Stimulated activated CD8-positive, alpha-beta memory T cell treated with anti-CD3 and anti-CD28 coated beads, Interleukin-7, amount 100 ng/mL, for 1 hour (primary cell): ENCODE data around the gene FASN.
A peak's percentile ranks its signal among the peaks of the same experiment; 100 is the strongest.

Experiments used
- DNase-seq, 2 donors: peaks; one replicate each; pipeline ENCODE4 v3.0.0-alpha.2; 2020; ENCODE audit warnings: low read depth in 2 of 2

FASN gene

DNA sequence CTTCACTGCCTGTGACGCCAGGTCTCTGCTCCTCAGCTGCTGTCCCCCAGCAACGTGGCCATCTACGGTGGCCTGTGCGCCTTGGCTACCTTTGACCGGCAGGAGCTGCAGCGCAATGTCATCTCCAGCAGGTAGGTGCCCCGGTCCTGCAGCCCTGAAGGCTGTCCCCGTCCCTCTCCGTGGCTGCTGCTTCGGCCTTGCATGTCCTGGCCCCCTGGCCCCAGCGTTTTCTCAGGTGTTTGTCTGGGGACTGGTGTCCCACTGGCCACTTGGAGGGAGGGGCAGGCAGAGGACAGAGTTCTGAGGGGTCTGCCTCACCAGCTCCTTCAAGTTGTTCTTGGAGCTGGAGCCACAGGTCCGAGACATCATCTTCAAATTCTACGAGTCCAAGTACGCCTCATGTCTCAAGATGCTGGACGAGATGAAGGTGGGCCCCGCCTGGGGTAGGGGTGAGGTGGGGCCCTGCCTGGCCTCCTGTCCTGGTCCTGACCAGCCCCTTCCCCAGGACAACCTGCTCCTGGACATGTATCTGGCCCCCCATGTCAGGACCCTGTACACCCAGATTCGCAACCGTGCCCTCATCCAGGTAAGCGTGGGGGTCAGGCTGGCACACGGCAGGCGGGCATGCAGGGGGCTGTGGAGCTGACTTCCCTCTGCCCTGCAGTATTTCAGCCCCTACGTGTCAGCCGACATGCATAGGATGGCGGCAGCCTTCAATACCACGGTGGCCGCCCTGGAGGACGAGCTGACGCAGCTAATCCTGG lies 41.9 kb downstream of the FASN start:
- no peak for DNase-seq

DNA sequence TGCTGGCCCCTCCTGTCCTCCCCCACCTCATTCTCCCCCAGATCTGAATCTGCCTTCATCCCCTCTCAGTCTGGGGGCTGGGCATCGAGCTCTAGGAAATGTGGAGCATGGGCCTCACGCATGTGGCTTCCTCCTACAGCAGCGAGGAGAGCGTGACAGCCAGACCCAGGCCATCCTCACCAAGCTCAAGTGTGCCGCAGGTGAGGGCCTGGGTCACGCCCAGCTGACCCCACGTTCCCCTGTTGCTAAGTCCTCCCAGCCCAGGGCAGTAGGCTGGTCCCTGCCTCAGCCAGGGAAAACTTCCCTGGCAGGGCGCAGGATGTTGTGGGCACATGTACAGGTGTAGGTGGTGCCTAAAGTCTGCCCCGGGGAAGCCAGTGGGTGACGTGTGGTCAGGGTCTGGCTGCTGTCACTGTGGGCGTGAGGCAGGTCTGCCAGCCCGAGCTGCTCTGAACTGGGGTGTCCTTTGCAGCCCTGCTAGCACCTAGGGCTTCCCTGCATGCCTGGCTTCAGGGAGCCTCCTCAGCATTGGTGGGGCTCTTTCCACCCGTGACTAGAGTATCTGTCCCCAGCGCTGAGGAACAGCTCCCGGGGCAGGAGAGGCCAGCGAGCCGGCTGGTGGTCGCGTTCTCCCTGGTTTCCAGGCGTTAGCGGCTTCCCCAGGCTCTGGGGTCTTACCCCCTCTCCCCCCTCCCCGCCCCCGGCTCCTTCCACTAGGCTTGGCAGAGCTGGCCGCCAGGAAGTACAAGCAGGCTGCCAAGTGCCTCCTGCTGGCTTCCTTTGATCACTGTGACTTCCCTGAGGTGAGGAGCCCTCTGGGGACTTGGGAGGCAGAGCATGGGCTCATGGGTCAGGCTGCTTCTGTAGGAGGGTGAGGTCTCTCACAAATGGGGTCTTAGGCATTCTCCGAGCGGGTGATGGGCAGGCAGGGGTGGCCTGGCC lies 42.7 kb downstream of the FASN start:
- DNase-seq, result no peak

DNA sequence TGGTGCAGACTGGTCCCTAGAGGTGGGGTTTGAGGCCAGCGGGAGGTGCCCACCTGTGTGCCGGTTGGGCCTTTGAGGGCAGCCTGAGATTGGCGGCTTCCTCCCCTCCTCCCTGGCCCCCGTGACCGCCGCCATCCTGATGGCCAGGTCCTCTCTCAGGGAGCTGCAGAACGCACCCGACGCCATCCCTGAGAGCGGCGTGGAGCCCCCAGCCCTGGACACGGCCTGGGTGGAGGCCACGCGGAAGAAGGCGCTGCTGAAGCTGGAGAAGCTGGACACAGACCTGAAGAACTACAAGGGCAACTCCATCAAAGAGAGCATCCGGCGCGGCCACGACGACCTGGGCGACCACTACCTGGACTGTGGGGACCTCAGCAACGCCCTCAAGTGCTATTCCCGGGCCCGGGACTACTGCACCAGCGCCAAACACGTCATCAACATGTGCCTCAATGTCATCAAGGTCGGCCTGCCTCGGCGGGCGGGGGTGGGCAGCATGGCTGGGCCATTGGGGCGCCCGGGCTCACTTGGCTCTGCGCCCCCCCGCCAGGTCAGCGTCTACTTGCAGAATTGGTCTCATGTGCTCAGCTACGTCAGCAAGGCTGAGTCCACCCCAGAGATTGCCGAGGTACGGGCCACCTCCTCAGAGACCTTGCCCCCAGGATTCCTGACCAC lies 43.5 kb downstream of the FASN start:
- DNase-seq, result no peak

DNA sequence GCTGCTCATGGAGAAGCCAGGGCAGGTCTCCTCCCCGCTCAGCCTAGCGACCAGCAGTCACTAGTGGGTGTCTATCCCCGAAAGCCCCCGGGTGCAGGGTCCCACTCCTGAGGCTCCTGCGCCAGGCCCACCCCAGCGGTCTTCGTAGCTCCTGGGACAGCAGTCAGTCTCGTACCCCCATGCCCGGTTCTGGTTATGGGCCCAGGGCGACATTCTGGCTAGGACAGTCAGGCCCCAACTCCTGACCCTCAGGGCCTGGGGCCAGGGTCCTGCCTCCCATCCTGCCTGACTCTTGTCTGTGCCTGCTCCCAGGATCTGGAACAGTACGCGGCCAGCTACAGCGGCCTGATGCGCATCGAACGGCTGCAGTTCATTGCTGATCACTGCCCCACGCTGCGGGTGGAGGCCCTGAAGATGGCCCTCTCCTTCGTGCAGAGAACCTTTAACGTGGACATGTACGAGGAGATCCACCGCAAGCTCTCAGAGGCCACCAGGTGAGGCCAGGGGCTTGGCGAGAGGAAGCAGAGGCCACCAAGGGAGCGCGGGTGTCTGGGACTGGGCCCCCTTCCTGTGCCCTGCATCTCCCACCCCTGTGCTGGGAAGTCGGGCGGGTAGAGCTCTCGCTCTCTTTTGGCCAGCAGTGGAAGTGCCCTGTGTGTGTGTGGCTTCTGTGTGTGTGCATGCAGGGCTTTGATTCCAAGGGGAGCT lies 44.3 kb downstream of the FASN start:
- DNase-seq, result no peak

DNA sequence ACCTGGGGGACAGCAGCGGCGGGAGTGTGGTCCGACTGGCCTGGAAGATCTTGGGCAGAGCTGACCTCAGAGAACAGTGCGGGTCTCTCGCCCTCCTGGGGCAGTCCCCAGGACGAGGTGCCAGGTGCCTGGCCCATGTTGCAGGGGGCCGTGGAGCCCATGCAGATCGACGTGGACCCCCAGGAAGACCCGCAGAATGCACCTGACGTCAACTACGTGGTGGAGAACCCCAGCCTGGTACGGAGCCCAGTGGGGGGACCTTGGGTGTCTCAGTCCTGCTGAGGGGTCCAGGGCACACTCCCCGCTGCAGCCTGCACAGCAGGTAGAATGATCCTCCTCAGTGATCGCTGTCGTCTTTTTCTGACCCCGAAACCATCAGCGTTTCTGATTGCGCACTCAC lies 44.9 kb downstream of the FASN start:
- DNase-seq, result no peak

DNA sequence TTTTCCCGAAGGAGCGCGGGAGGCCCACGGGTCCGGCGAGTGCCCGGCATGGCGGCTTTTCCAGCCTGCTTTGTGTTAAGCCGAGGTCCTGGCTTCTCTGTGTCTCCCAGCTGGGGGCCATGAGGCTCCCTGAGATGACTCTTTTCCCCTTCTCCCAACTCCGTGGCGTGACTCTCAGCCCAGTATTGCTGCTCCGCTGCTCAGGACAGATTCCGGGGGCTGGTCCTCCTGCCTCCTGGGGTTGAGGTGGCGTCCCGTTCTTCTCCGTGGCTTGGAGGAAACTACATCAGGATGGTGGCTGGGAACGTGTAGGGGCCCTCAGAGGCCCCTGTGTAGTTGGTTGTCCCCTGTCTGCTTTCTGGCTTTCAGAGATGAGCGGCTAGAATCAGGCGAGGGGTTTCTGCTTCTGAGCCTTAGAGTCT lies 45.4 kb downstream of the FASN start:
- no peak for DNase-seq

DNA sequence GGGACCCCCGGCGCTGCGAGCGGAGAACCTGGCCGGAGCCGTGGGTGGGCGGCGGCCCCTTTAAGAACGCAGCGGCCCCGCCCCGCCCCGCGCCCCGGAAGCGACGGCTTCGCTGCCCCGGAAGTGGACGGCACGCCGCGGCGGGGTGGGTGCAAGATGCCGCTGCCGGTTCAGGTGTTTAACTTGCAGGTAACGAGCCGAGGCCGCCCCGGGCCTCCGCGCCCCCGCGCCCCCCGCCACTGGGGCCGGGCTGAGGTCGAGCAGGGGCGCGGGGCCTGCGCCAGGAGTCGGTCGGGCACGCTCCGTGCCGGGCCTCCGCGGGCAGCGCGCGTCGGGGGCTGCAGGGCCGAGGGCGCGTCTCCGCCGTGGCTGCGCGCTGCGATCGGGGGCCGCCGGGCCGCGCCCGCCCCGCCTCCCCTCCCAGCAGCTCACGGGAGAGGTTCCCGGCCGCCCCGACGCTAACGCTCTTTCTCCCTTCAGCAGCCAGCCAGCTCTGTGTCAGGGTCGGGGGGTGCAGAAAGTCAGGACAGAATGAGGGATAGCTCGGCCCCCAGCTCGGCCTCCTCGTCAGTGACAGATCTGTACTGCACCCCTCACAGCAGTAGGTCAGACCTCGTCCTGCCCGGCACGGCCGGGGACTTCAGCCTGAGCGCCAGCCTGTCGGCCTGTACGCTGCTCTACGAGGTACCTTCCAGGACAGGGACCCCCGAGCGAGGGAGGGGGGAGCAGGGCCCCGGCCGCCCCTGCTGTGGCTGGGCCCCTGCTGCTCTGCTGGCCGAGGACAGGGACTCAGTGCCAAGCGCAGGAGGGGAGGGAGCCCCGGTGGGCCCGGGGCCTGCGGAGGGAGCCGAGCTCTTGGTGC lies 46.0 kb downstream of the FASN start, which contains the start of the genes GPS1 and RFNG:
GPS1 (plus strand) TSS at position 123 of the 862 bp plus-strand sequence; CDS start at position 157, 34 bp downstream.
RFNG (minus strand) TSS at position 36 of the 862 bp plus-strand sequence. CDS start 45 bp downstream, outside the sequence.
- peak; percentile 62 to 70 for DNase-seq

DNA sequence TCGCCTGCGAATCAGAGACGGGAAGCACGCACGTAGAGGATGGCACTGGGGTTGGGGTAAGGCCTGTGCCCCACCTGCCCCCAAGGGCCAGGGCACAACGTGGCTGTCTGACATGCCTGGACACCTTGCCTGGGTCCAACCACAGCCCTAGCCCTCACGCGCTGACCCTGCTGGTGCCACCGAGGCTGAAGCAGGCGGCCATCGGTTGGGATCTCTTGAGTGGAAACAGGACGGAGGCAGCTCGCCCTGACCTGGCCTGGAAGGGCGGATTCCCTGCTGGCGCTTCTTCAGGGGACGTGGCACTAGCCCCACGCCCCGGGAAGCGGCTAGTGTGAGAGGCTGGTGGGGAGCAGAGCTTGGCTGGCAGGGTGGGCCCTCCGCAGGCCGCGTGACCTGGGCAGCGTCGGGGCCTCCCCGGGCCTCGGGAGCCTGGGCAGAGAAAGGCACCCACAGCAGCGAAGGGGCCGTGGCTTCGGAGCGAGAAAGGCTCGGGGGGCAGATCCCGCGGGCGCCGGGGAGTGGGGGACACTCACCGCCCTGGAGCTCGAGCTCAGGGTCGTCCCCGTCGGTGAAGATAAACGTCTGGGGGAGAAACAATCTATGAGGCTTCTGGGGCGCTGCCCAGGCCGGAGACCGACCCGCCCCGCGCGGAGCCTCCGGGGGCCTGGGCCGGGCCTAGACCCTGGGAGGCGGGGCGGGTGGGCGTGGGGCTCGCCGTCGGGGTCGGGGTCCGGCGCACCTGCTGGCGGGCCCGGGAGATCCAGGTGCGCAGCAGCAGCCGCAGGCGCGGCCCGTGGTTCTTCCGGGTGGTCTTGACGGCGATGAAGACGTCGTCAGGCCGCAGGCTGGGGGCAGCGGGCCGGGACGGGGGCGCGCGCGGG lies 47.0 kb downstream of the FASN start:
- DNase-seq, result no peak

DNA sequence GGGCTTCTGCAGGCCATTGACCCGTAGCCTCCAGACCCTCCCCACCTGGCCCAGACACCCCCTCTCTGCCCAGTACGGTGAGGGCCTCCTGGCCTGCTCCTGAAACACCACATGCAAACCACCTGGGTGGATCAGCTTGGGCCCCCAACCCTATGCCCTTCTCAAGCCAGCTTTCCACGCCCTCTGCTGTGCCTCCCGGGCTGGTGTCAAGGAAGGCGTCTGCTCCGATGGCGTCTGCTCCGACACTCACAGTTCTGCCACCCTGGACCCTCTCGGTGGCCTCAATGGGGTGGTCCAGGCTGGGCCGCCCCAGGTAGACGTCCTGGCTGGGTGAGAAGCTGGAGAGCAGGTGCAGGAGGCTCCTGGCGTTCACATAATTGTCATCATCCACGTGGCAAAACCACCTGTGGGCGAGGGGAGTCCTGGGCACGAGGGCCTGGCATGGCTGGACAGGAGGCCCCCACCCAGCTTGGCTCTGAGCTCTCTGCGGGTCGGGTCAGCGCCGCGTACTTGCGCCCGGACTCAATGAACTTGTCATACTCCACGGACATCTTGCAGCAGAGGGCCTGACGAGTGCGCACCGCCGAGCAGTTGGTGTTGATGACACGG lies 47.8 kb downstream of the FASN start:
- DNase-seq, result no peak

DNA sequence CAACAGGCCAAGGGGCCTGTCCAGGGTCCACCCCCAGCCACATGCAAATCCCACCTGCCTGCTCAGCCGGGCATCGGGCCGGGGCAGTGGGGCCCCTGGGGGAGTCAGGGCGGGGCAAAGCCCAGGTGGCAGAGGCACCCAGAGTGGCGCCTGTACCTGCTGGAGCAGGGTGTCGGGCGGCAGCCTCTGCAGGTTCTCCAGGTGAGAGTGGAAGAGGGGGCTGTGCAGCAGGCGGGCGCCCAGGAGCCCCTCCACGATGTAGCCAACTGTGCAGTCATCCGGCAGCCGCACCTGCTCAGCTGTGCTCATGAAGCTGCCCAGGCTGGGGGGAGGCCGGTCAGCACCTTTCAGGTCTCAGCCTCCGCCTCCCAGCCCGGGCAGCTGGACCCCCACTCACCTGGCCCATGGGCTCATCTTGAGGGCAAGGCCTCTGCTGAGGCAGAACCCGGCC lies 48.5 kb downstream of the FASN start:
- no peak for DNase-seq

DNA sequence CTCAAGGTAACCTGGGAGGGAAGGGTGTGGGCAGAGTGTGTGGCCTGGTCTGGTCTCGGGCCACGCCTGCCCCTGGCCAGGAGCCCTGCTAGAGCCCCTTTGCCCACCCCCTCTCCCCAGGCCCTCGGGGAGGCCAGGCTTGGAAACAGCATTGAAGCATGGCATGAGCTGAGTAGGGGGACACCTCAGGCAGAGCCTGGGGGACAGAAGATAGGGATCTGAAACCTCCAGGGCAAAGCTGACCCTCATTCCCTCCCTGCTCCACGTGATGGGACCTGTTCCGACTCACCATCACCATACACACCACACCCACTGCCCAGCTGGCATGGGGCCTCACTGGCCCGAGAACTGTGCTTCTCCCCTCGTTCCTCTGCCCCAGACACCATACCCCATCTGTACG lies 48.9 kb downstream of the FASN start:
- no peak for DNase-seq

DNA sequence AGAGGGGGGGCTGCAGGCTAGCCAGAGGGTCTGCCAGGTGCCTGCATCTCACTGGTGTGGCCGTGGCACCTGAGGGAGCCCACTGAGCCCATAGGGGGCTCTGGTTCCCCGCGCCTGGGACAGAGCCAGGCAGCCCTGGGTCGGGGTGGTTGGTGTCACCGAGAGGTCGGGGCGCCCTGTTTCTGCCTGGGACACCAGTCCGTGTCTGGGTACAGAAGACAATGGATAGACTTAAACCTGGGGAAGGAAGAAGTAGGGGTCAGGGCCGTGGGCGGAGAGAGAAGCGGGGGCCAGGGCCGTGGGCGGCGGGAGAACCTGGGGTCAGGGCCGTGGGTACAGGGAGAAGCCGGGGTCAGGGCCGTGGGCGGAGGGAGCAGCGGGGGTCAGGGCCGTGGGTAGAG lies 49.5 kb downstream of the FASN start:
- DNase-seq, result no peak

DNA sequence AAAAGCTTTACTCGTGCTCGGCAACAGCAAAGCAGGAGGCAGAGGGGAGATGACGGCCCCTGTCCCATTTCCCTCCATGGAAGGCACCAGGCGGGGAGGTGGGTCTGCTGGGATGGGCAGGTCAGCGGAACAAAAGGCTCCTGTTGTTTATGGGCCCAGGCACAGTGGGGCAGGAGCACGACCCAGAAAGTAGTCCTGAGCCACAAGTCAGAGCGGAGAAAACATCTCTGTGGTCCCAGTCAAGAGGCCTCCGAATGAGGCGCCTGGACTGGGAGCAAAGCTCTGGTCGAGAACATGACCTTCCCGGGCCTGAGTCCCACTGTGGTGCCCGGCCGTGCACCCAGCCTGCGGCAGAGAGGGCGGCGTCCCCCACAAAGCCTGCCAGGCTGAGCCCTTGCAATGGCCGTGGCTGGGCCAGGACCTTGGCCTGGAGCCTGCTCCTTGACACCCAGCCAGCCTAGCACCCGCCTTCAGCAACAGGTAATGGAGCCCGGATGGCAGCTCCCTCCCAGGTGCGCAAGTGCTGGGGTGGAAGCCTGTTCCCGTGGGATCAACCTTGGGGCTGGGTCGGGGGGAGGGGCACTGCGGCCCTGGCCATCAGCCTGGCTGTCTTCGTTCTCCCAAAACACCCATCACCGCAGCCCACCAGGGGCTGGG lies 50.0 kb downstream of the FASN start:
- DNase-seq, result no peak

DNA sequence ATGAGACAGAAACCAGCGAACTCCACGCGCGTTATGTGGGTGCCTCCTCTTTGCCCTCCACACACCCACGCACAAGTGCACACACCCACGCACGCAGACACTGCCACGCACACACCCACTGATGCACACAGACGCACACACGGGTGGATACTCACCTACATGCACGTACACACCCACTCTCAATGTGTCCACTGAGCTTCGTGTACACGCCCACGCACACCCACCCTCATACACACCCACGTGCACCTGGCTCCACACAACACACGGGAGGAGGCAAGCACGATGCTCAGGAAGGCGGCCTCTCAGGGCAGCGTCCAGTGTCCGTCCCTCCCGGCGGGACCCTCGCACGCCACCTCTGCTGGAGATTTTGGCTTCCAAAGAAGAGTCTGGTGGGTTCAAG lies 50.7 kb downstream of the FASN start:
- no peak for DNase-seq

DNA sequence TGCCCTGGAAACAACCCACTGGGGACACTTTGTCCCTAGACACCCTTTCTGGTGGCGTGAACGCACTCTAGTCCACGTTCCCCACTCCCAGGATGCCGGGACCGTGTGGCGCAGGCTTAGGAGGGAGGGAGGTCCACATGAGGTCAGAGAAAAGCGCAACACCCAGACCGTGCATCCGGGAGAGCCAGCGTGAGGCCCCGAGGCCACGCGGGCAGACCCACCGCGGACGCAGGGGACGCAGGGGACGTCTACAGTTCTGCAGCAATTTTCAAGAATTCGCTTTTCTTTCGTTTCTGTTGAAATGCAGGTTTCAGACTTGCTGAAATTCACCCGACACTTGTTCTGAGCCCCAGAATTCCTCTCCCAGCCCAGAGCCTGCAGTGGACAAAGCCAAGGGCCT lies 51.1 kb downstream of the FASN start:
- DNase-seq, result no peak

DNA sequence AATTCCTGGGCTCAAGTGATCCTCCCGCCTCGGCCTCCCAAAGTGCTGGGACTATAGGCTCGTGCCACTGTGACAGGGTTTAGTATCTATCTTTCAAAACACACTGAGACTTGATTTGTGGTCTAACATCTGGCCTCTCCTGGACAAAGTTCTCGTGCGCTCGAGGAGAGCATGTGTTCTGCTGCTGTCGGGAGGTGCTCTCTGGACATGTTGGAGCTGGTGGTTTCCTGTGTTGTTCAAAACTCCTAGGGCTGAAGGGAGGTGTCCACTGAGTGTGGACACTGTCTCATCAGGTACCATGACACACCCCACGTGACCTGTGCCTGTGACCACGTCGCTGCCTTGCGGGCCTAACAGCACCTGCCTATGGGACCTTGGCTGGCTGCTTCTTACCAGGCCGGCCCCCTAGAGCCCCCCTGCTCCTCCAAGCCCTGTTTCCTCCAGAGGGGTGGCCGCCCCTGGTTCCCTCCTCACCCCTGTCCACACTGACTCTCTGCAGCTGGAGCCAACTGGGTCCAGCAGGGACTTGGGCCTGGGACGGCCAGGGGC lies 52.0 kb downstream of the FASN start:
- DNase-seq, result no peak

DNA sequence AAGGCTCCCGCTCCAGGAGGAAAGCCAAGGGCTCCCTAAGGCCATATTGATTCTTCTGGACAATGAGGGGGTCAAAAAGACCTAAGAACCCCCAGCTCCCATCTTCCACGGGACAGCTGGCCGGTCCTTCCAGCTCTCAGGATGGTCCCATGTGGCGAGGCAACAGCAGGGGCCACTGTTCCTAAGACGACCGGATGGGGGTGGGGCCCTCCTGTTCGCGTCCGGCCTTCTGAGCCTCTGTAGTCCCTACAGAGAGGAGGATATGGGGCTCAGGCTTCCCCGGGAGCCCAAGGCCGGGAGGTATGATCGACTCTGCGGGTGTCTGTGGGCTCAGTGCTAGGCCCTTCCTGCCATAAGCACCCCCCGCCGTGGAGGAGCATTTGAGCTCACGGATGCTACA lies 54.5 kb downstream of the FASN start:
- DNase-seq, result no peak

DNA sequence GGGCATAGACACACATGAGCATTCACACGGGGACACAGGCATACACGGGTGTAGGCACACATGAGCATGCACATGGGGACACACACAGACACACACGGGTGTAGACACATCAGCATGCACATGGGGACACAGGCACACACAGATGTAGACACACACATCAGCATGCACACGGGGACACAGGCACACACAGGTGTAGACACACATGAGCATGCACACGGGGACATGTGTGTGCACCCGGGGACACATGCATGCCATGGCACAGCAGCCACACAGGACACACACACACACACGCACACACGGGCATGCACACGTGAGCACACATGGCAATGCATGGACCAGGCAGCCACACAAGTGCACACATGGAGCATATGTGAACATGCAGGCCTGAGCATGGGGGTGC lies 55.4 kb downstream of the FASN start:
- DNase-seq, result no peak
